Endothelial cell of umbilical vein (primary cell): Measurements from ENCODE around the gene LYZL6.

Experiments used
- EZH2 ChIP-seq: IDR thresholded peaks from 2 replicates; pipeline ENCODE4 v1.6.1; 2012; ENCODE audit warnings: borderline replicate concordance, low read depth, mild to moderate bottlenecking, moderate library complexity, low read length, inconsistent platforms; ENCODE audit not compliant: severe bottlenecking
- GATA2 ChIP-seq: IDR thresholded peaks from 2 replicates; pipeline ENCODE4 v1.7.0; 2011; ENCODE audit warnings: low read depth, mild to moderate bottlenecking, moderate library complexity, mixed read lengths, low read length; ENCODE audit not compliant: insufficient read length, insufficient read depth
- JUN ChIP-seq: IDR thresholded peaks from 2 replicates; pipeline ENCODE4 v1.6.1; 2011; ENCODE audit warnings: borderline replicate concordance, low read depth; ENCODE audit not compliant: insufficient read length, insufficient read depth
- POLR2AphosphoS5 ChIP-seq: IDR thresholded peaks from 2 replicates; pipeline ENCODE4 v1.6.1; 2012; ENCODE audit warnings: low read depth, mild to moderate bottlenecking, control low read depth, low read length, moderate library complexity; ENCODE audit not compliant: insufficient read depth
- TF ChIP-seq, protein P1 (sequence below), 2 donors: IDR thresholded peaks; 1 replicate in 1 of 2; 2 replicates in 1 of 2; pipeline ENCODE4 v1.5.1; 2011; ENCODE audit warnings: low read length in 2 of 2, mild to moderate bottlenecking in 2 of 2, moderate library complexity in 2 of 2, control low read depth in 1 of 2, inconsistent platforms in 1 of 2, low read depth in 1 of 2; ENCODE audit not compliant: insufficient read depth in 1 of 2; ENCODE audit errors: extremely low read depth in 1 of 2

- TF ChIP-seq, protein P1, sequence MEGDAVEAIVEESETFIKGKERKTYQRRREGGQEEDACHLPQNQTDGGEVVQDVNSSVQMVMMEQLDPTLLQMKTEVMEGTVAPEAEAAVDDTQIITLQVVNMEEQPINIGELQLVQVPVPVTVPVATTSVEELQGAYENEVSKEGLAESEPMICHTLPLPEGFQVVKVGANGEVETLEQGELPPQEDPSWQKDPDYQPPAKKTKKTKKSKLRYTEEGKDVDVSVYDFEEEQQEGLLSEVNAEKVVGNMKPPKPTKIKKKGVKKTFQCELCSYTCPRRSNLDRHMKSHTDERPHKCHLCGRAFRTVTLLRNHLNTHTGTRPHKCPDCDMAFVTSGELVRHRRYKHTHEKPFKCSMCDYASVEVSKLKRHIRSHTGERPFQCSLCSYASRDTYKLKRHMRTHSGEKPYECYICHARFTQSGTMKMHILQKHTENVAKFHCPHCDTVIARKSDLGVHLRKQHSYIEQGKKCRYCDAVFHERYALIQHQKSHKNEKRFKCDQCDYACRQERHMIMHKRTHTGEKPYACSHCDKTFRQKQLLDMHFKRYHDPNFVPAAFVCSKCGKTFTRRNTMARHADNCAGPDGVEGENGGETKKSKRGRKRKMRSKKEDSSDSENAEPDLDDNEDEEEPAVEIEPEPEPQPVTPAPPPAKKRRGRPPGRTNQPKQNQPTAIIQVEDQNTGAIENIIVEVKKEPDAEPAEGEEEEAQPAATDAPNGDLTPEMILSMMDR (IDR thresholded peaks at IDR 0.05; ENCODE audit: extremely low read depth in 1 of 2, insufficient read depth in 1 of 2, low read depth in 1 of 2, low read length in 2 of 2), result no peak
- TF ChIP-seq GATA2 (no peak), POLR2AphosphoS5 (no peak), JUN (no peak), EZH2 (no peak)
These were observed 34.0 kb upstream of the LYZL6 start for GRCh38 chr17:35977509-35977908.
